K562 (cell line): ENCODE data around the gene ACOT13. TPM values are rescaled to one million over a fixed set of nuclear protein-coding genes. Genes with fewer than 3 reads are reported as not detected.

Experiments used
- CHD1 ChIP-seq: fragments of 200-600 bp; sonication (generic); IDR thresholded peaks from one replicate; pipeline ENCODE4 v1.6.1; 2012; ENCODE audit warnings: mild to moderate bottlenecking, moderate library complexity, low read length, inconsistent platforms
- IFI16 ChIP-seq: fragments of 250-450 bp; sonication (Bioruptor Pico); IDR thresholded peaks from 2 replicates; pipeline ENCODE4 v2.1.2; 2022; ENCODE audit warnings: mild to moderate bottlenecking, inconsistent platforms
- KDM4B ChIP-seq, 2 experiments: fragments of 450-650 bp in 1 of 2; sonication (generic) in 1 of 2; IDR thresholded peaks; 2 replicates each; pipeline ENCODE4 v1.6.1; 2016 to 2017; ENCODE audit warnings: borderline replicate concordance in 2 of 2, antibody characterized with exemption in 1 of 2, low read depth in 1 of 2, mild to moderate bottlenecking in 1 of 2
- PML ChIP-seq: IDR thresholded peaks from 2 replicates; pipeline ENCODE4 v1.6.1; 2012; ENCODE audit warnings: low read length, inconsistent platforms
- TAL1 ChIP-seq: fragments of 450-650 bp; IDR thresholded peaks from 2 replicates; pipeline ENCODE4 v1.6.1; 2016; ENCODE audit warnings: mild to moderate bottlenecking
- TOE1 ChIP-seq, 2 experiments: fragments of 450-650 bp in 1 of 2; sonication (generic) in 1 of 2; formaldehyde crosslinking in 1 of 2; IDR thresholded peaks; 2 replicates each; pipeline versions ENCODE4 v1.7.1 to v1.8.0; 2016 to 2022; ENCODE audit warnings: borderline replicate concordance in 2 of 2, mild to moderate bottlenecking in 2 of 2, antibody characterized with exemption in 1 of 2, inconsistent platforms in 1 of 2, low read depth in 1 of 2, missing genetic modification reagents in 1 of 2, moderate library complexity in 1 of 2
- polyA plus RNA-seq, 8 experiments: library from polyadenylated mRNA; depleted of rRNA in 4 of 8; stranded (reverse) in 5 of 8; unstranded in 3 of 8; fragments of >200 nt; fragmentation: Nextera tagmentation in 2 of 8; fragmentation: Illumina TruSeq in 1 of 8; extraction: Ambion mirVana in 2 of 8; extraction: Trizol in 1 of 8; gene quantifications; 2 replicates each; pipeline versions ENCODE4 v1.2.1 to v1.2.3, GENCODE V29; 2011 to 2014; ENCODE audit warnings: inconsistent platforms in 1 of 8, missing spikeins in 1 of 8
- total RNA-seq, 7 experiments: library from RNA; depleted of rRNA in 6 of 7; stranded (reverse); fragments of >200 nt in 6 of 7; fragmentation: Illumina TruSeq in 2 of 7; extraction: Trizol in 2 of 7; gene quantifications; 2 replicates each; pipeline versions ENCODE4 v1.2.1 to v1.2.3, GENCODE V29; 2011 to 2021; ENCODE audit warnings: low replicate concordance in 1 of 7
- TF ChIP-seq, protein P1 (sequence below): sonication (generic); formaldehyde crosslinking; IDR thresholded peaks from 2 replicates; pipeline ENCODE4 v1.8.0; 2022; ENCODE audit warnings: mild to moderate bottlenecking, missing genetic modification reagents
- TF ChIP-seq, protein P2 (sequence below): conservative IDR thresholded peaks from 2 replicates; pipeline ENCODE4 v1.6.1; 2011; ENCODE audit warnings: low read depth, mild to moderate bottlenecking, low read length; ENCODE audit not compliant: control insufficient read depth
- TF ChIP-seq, protein P3 (sequence below): fragments of 250-450 bp; sonication (Bioruptor Pico); IDR thresholded peaks from 2 replicates; pipeline ENCODE4 v1.5.1; 2021; ENCODE audit warnings: mild to moderate bottlenecking
- TF ChIP-seq, protein P4 (sequence below), 2 experiments: fragments of 450-650 bp; conservative IDR thresholded peaks; 2 replicates each; pipeline ENCODE4 v1.6.1; 2017; ENCODE audit warnings: mild to moderate bottlenecking in 2 of 2, moderate library complexity in 2 of 2

The ACOT13 gene
- total and polyA plus RNA-seq, 9 of the 15 experiments (the other 6 are each of a cell fraction or from before 2014, with no cell fraction given), result 14.1 to 129 (median 65.7) TPM

DNA sequence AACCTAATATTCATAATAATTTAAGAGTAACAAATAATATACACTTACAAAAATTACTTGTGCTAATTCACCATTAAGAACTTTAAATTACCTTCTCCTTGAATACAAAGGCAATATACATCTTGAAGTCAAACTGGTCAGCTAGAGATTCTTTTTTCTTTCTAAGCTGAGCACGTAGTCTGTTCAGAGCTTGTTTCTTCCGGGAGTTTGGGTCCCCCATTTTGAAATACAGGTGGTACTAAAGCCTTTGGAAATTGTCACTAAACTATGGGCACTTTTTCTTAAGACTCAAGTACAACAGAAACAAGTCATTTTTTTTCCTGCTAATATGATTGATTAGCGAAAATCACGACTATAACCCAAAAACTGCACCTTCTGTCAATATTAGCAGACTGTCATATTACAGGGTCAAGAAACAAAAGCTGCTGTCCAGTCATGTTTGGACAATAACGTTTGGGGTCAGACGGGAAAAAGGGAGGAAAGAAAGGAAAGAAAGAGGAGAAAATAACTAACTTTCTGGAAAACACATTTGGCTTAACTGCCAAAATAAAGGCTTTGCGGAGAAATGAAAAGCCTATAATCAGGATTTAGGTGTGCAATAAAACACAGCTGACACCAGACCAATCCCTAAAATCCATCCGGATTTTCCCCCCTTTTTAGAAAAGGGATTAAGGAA lies 51.7 kb downstream of the ACOT13 start (continued):
- TF ChIP-seq PML (no peak), KDM4B (IDR thresholded peaks at IDR 0.05; ENCODE audit: borderline replicate concordance in 2 of 2, low read depth in 1 of 2) (no peak), IFI16 (CRISPR knock-in tag) (no peak), CHD1 (peak; percentile 35), TAL1 (no peak), TOE1 (IDR thresholded peaks at IDR 0.05; ENCODE audit: borderline replicate concordance) (no peak), TOE1 (CRISPR knock-in tag; IDR thresholded peaks at IDR 0.05; ENCODE audit: borderline replicate concordance, low read depth) (no peak)
- TF ChIP-seq, protein P1, sequence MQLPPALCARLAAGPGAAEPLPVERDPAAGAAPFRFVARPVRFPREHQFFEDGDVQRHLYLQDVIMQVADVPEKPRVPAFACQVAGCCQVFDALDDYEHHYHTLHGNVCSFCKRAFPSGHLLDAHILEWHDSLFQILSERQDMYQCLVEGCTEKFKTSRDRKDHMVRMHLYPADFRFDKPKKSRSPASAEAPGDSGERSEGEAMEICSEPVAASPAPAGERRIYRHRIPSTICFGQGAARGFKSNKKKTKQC (CRISPR knock-in tag), result no peak
- TF ChIP-seq, protein P2, sequence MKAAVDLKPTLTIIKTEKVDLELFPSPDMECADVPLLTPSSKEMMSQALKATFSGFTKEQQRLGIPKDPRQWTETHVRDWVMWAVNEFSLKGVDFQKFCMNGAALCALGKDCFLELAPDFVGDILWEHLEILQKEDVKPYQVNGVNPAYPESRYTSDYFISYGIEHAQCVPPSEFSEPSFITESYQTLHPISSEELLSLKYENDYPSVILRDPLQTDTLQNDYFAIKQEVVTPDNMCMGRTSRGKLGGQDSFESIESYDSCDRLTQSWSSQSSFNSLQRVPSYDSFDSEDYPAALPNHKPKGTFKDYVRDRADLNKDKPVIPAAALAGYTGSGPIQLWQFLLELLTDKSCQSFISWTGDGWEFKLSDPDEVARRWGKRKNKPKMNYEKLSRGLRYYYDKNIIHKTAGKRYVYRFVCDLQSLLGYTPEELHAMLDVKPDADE, result no peak
- TF ChIP-seq, protein P3, sequence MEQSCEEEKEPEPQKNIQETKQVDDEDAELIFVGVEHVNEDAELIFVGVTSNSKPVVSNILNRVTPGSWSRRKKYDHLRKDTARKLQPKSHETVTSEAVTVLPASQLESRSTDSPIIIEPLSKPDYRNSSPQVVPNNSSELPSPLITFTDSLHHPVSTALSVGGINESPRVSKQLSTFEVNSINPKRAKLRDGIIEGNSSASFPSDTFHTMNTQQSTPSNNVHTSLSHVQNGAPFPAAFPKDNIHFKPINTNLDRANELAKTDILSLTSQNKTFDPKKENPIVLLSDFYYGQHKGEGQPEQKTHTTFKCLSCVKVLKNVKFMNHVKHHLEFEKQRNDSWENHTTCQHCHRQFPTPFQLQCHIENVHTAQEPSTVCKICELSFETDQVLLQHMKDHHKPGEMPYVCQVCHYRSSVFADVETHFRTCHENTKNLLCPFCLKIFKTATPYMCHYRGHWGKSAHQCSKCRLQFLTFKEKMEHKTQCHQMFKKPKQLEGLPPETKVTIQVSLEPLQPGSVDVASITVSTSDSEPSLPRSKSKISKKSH, result no peak
- TF ChIP-seq, protein P4, sequence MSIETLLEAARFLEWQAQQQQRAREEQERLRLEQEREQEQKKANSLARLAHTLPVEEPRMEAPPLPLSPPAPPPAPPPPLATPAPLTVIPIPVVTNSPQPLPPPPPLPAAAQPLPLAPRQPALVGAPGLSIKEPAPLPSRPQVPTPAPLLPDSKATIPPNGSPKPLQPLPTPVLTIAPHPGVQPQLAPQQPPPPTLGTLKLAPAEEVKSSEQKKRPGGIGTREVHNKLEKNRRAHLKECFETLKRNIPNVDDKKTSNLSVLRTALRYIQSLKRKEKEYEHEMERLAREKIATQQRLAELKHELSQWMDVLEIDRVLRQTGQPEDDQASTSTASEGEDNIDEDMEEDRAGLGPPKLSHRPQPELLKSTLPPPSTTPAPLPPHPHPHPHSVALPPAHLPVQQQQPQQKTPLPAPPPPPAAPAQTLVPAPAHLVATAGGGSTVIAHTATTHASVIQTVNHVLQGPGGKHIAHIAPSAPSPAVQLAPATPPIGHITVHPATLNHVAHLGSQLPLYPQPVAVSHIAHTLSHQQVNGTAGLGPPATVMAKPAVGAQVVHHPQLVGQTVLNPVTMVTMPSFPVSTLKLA (conservative IDR thresholded peaks at IDR 0.05), result peak in 1 of 2 experiments; percentile 15; a peak in 2 of 4 replicates
